GM12878 (cell line): ENCODE measurements around the gene SMIM20. TPM values are rescaled to one million over a fixed set of nuclear protein-coding genes. Genes with fewer than 3 reads are reported as not detected.

Experiments
- ATAC-seq: fragments of 200-7000 bp; cut with Tn5 transposase; 3 replicates; pipeline ENCODE4 v1.9.1; 2020; ENCODE audit warnings: mild to moderate bottlenecking, moderate library complexity
- BruUV-seq: library from RNA; stranded (reverse); fragments of 400-500 nt; replicated peaks from 2 replicates; lab custom pipeline; 2021; lab: Mats Ljungman, UMichigan
- CTCF ChIA-PET: fragments of 300-600 bp; sonication (Branson Sonifier 250); formaldehyde crosslinking; extraction: SDS; loops from one replicate; lab custom pipeline; 2021; ENCODE audit warnings: inconsistent platforms; lab: Yijun Ruan, JAX
- POLR2A ChIA-PET: fragments of 350-600 bp; formaldehyde crosslinking; extraction: SDS; loops from one replicate; lab custom pipeline; 2021; ENCODE audit warnings: inconsistent platforms; lab: Charles Lee
- RAD21 ChIA-PET: fragments of 300-600 bp; sonication (Branson Sonifier 250); formaldehyde crosslinking; loops from one replicate; lab custom pipeline; 2023; ENCODE audit warnings: antibody characterized with exemption; ENCODE audit not compliant: unreplicated experiment; lab: Charles Lee
- SMC1A ChIA-PET: fragments of 300-600 bp; sonication (Branson Sonifier 250); formaldehyde crosslinking; loops from one replicate; lab custom pipeline; 2023; ENCODE audit not compliant: unreplicated experiment, uncharacterized antibody; lab: Charles Lee
- DNase-seq: peaks from one replicate; pipeline ENCODE4 v3.0.0-alpha.2; 2011; ENCODE audit warnings: low read depth, low spot score
- FAIRE-seq: peaks from 3 replicates; lab custom pipeline; 2011; peaks lifted over from hg19 to GRCh38; lab: Jason Lieb, UNC
- H2AFZ ChIP-seq: 2 replicates; pipeline ENCODE4 v1.6.0; 2011; ENCODE audit warnings: low read depth, low read length, control low read depth; ENCODE audit not compliant: control insufficient read depth
- H3K27ac ChIP-seq: 2 replicates; pipeline ENCODE4 v1.5.1; 2011; ENCODE audit warnings: control low read depth; ENCODE audit not compliant: control insufficient read depth, insufficient read depth
- H3K27me3 ChIP-seq, 2 experiments: replicated peaks in 1 of 2; 2 replicates each; pipeline versions ENCODE4 v1.6.0 to v1.6.1; 2011; ENCODE audit warnings: low read length in 1 of 2; ENCODE audit not compliant: control insufficient read depth in 2 of 2, insufficient read depth in 2 of 2
- H3K36me3 ChIP-seq, 2 experiments: 2 replicates each; pipeline ENCODE4 v1.5.1; 2011; ENCODE audit warnings: low read length in 1 of 2; ENCODE audit not compliant: control insufficient read depth in 2 of 2, insufficient read depth in 2 of 2
- H3K4me1 ChIP-seq: 2 replicates; pipeline ENCODE4 v1.6.1; 2011; ENCODE audit warnings: mild to moderate bottlenecking, low read length, moderate library complexity, mixed read lengths; ENCODE audit not compliant: control insufficient read depth, insufficient read depth
- H3K4me2 ChIP-seq: 2 replicates; pipeline ENCODE4 v1.6.0; 2011; ENCODE audit warnings: control low read depth; ENCODE audit not compliant: control insufficient read depth, insufficient read depth
- H3K4me3 ChIP-seq: fragments of 200-600 bp; sonication (generic); 2 replicates; pipeline ENCODE4 v1.5.1; 2016
- H3K79me2 ChIP-seq: 2 replicates; pipeline ENCODE4 v1.6.0; 2011; ENCODE audit warnings: low read length; ENCODE audit not compliant: control insufficient read depth, insufficient read depth
- H3K9ac ChIP-seq: 2 replicates; pipeline ENCODE4 v1.8.0; 2011; ENCODE audit warnings: low read length, control low read depth, mixed read lengths; ENCODE audit not compliant: control insufficient read depth, insufficient read depth
- H3K9me3 ChIP-seq: replicated peaks from 3 replicates; pipeline ENCODE4 v1.5.1; 2011; ENCODE audit warnings: mild to moderate bottlenecking, low read length; ENCODE audit not compliant: control insufficient read depth, insufficient read depth
- H4K20me1 ChIP-seq: 2 replicates; pipeline ENCODE4 v1.6.0; 2011; ENCODE audit not compliant: control insufficient read depth, insufficient read depth
- GATAD2B ChIP-seq: fragments of 450-650 bp; conservative IDR thresholded peaks from 2 replicates; pipeline ENCODE4 v1.6.1; 2017; ENCODE audit warnings: low read depth, mild to moderate bottlenecking, moderate library complexity
- JUND ChIP-seq: IDR thresholded peaks from 2 replicates; pipeline ENCODE4 v1.6.1; 2012; ENCODE audit warnings: low read depth, mild to moderate bottlenecking, low read length, improper control_type of control experiment, moderate library complexity
- KLF5 ChIP-seq: fragments of 450-650 bp; IDR thresholded peaks from 2 replicates; pipeline ENCODE4 v1.6.1; 2014; ENCODE audit warnings: mild to moderate bottlenecking; ENCODE audit not compliant: partially characterized antibody
- NFYA ChIP-seq: IDR thresholded peaks from 2 replicates; pipeline ENCODE4 v1.6.1; 2011; ENCODE audit warnings: low read depth, mild to moderate bottlenecking, low read length, improper control_type of control experiment, borderline replicate concordance
- RB1 ChIP-seq: fragments of 450-650 bp; formaldehyde crosslinking; IDR thresholded peaks from 2 replicates; pipeline ENCODE4 v1.6.1; 2017; ENCODE audit warnings: mild to moderate bottlenecking, borderline replicate concordance
- SREBF2 ChIP-seq: IDR thresholded peaks from 2 replicates; pipeline ENCODE4 v1.6.1; 2012; ENCODE audit warnings: mild to moderate bottlenecking, low read length
- SRF ChIP-seq, 2 experiments: IDR thresholded peaks; 2 replicates each; pipeline ENCODE4 v1.6.1; 2011; ENCODE audit warnings: low read depth in 2 of 2, low read length in 2 of 2, mild to moderate bottlenecking in 1 of 2, moderate library complexity in 1 of 2
- TBL1XR1 ChIP-seq: IDR thresholded peaks from 2 replicates; pipeline ENCODE4 v1.6.1; 2012; ENCODE audit warnings: low read depth, low read length, improper control_type of control experiment
- WRNIP1 ChIP-seq: IDR thresholded peaks from 2 replicates; pipeline ENCODE4 v1.6.1; 2011; ENCODE audit warnings: low read depth, low read length, improper control_type of control experiment, borderline replicate concordance
- ZNF622 ChIP-seq: fragments of 450-650 bp; IDR thresholded peaks from 2 replicates; pipeline ENCODE4 v1.6.1; 2017; ENCODE audit warnings: mild to moderate bottlenecking, inconsistent platforms
- ZSCAN29 ChIP-seq: fragments of 450-650 bp; IDR thresholded peaks from 2 replicates; pipeline ENCODE4 v1.6.1; 2017; ENCODE audit warnings: mild to moderate bottlenecking, moderate library complexity
- WGBS: methylation state at CpG from one replicate; pipeline ENCODE4 v1.1.6; 2016; ENCODE audit warnings: low lambda C conversion rate; ENCODE audit not compliant: insufficient replicate concordance, insufficient coverage; ENCODE audit errors: missing lambda C conversion rate; 5-methylcytosine and 5-hydroxymethylcytosine counted together
- in situ Hi-C: fragments of 300-500 bp; cut with MboI; formaldehyde crosslinking; loops from 9 replicates; pipeline ENCODE4 v1.14.3; 2018; ENCODE audit warnings: mixed read lengths
- intact Hi-C: fragments of 100-400 bp; cut with micrococcal nuclease; formaldehyde crosslinking; loops from one replicate; pipeline ENCODE4 v1.14.2; 2022; ENCODE audit not compliant: unreplicated experiment
- polyA plus RNA-seq, 11 experiments: library from polyadenylated mRNA; depleted of rRNA in 4 of 11; unstranded in 6 of 11; stranded (reverse) in 5 of 11; fragments of >200 nt; fragmentation: Nextera tagmentation in 4 of 11; fragmentation: Illumina TruSeq in 1 of 11; extraction: Ambion mirVana in 4 of 11; extraction: Trizol in 1 of 11; gene quantifications; 1 replicate in 1 of 11; 2 replicates in 10 of 11; pipeline versions ENCODE4 v1.2.1 to v1.2.3, GENCODE V29; 2011 to 2016; ENCODE audit warnings: inconsistent platforms in 2 of 11, missing spikeins in 2 of 11, low read depth in 1 of 11
- total RNA-seq, 4 experiments: library from RNA; depleted of rRNA in 3 of 4; stranded (reverse); fragments of >200 nt in 3 of 4; fragmentation: Illumina TruSeq in 1 of 4; extraction: Trizol in 1 of 4; gene quantifications; 2 replicates each; pipeline versions ENCODE4 v1.2.1 to v1.2.3, GENCODE V29; 2013 to 2021
- TF ChIP-seq, protein P1 (sequence below): fragments of 450-650 bp; formaldehyde crosslinking; IDR thresholded peaks from 2 replicates; pipeline ENCODE4 v1.4.0; 2022; ENCODE audit warnings: mild to moderate bottlenecking, moderate library complexity
- TF ChIP-seq, protein P2 (sequence below): IDR thresholded peaks from 2 replicates; pipeline ENCODE4 v1.6.1; 2012; ENCODE audit warnings: low read depth, low read length, improper control_type of control experiment

The SMIM20 gene
- total and polyA plus RNA-seq, 10 of the 15 experiments (the other 5 are each of a cell fraction or from before 2014, with no cell fraction given) = 17.3 to 38.0 (median 28.8) TPM

DNA sequence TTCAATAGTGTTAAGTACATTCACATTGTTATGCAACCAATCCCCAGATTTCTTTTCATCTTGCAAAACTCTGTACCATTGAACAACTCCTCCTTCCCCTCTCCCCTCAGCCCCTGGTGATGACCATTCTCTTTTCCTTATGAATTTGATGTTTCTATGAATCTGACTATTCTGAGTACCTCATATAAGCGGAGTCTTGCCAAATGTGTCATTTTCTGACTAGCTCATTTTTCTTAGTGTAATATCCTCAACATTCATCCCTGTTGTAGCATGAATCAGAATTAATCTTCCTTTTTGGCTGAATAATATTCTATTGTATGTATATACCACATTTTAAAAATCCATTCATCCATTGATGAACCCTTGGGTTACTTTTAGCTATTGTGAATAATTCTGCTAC lies 34.0 kb downstream of the SMIM20 start:
- TF ChIP-seq JUND (no peak), ZNF622 (no peak), ZSCAN29 (no peak), SRF (IDR thresholded peaks at IDR 0.05; ENCODE audit: low read depth in 2 of 2, low read length in 2 of 2) (no peak), NFYA (no peak), RB1 (no peak), SREBF2 (no peak), KLF5 (no peak), TBL1XR1 (no peak), GATAD2B (no peak), WRNIP1 (no peak)
- TF ChIP-seq, protein P1, sequence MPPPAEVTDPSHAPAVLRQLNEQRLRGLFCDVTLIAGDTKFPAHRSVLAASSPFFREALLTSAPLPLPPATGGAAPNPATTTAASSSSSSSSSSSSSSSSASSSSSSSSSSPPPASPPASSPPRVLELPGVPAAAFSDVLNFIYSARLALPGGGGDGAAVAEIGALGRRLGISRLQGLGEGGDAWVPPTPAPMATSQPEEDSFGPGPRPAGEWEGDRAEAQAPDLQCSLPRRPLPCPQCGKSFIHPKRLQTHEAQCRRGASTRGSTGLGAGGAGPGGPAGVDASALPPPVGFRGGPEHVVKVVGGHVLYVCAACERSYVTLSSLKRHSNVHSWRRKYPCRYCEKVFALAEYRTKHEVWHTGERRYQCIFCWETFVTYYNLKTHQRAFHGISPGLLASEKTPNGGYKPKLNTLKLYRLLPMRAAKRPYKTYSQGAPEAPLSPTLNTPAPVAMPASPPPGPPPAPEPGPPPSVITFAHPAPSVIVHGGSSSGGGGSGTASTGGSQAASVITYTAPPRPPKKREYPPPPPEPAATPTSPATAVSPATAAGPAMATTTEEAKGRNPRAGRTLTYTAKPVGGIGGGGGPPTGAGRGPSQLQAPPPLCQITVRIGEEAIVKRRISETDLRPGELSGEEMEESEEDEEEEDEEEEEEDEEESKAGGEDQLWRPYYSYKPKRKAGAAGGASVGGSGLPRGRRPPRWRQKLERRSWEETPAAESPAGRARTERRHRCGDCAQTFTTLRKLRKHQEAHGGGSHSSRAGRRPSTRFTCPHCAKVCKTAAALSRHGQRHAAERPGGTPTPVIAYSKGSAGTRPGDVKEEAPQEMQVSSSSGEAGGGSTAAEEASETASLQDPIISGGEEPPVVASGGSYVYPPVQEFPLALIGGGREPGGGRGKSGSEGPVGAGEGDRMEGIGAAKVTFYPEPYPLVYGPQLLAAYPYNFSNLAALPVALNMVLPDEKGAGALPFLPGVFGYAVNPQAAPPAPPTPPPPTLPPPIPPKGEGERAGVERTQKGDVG (CRISPR knock-in tag) = no peak
- TF ChIP-seq, protein P2, sequence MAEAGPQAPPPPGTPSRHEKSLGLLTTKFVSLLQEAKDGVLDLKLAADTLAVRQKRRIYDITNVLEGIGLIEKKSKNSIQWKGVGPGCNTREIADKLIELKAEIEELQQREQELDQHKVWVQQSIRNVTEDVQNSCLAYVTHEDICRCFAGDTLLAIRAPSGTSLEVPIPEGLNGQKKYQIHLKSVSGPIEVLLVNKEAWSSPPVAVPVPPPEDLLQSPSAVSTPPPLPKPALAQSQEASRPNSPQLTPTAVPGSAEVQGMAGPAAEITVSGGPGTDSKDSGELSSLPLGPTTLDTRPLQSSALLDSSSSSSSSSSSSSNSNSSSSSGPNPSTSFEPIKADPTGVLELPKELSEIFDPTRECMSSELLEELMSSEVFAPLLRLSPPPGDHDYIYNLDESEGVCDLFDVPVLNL = no peak
- WGBS = 89% methylated on average over 1 of the region's 1 CpG
- intact Hi-C loops = no loop called here
- SMC1A ChIA-PET = interaction anchor here (1.0 kb wide), 1 partner anchor 19 kb away, joined by 3 read pairs; no protein-coding TSS in a partner anchor
- in situ Hi-C loops = no loop called here
- Histone ChIP-seq H3K4me2 (no peak overlapping the region), H4K20me1 (no peaks in the 10 kb centered on the region; the same call in 1 of the 2 replicates), H2AFZ (no peak overlapping the region), H3K9ac (no peak overlapping the region), H3K36me3 (no peaks in the 10 kb centered on the region), H3K9me3 (no peaks in the 10 kb centered on the region), H3K27me3 (peaks cover 0 to 6% of the 10 kb centered on the region in 2 experiments; a peak in 1 of 4 replicates), H3K4me1 (no peaks in the 10 kb centered on the region), H3K79me2 (no peaks in the 10 kb centered on the region), H3K4me3 (no peak overlapping the region), H3K27ac (no peak overlapping the region)
- no TSS peak for BruUV-seq
- no peak for DNase-seq
- POLR2A ChIA-PET = no interaction called here
- RAD21 ChIA-PET = no interaction called here
- ATAC-seq = no peak
- CTCF ChIA-PET = interaction anchor here (0.6 to 1.5 kb wide), 3 partner anchors 20 to 907 kb away, joined by 3 to 5 read pairs (median 3); no protein-coding TSS in a partner anchor
- FAIRE-seq = no peak
